Measurements from ENCODE around the gene PTGS1. TPM values are rescaled to one million over a fixed set of nuclear protein-coding genes. Genes with fewer than 3 reads are reported as not detected.

The PTGS1 gene
- total and polyA plus RNA-seq, 2 of the 13 experiments (the other 11 are each of a cell fraction or from before 2014, with no cell fraction given) = 0.07 to 0.08 TPM

DNA sequence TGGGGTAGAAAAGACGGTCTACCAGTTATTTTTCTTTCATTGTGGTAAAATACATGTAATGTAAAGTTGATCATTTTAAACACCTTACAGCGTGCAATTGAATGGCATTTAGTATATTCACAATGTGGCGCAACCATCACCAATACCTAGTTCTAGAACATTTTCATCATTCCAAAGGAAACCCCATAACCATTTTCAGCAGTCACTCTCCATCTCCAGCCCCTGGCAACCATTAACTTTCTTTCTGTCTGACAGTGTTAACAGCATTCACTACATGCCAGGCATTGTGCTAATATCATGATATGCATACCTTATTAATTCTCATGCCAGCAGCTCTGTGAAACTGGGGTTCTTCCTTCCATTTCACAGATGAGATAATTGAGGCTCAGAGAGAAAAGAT is 32.0 kb downstream of the PTGS1 start:
- no peaks in the 10 kb centered on the region for H4K20me1 ChIP-seq (ENCODE audit: insufficient read depth, low read length)
- H3K79me2 ChIP-seq (ENCODE audit: insufficient read depth, low read length) = no peaks in the 10 kb centered on the region
- ATAC-seq (no peak), DNase-seq (ENCODE audit: low spot score) (no peak), FAIRE-seq (no peak)
- H3K9me3 ChIP-seq (ENCODE audit: low read length) = no peaks in the 10 kb centered on the region
- ChIA-PET POLR2A (no interaction called here), CTCF (ENCODE audit: low intra/inter-chr PET ratio, low total read pairs) (no interaction called here)
- no peak overlapping the region for H2AFZ ChIP-seq (ENCODE audit: low read length)
- WGBS (ENCODE audit: low lambda C conversion rate) = 70% methylated on average over 3 of the region's 3 CpGs
- in situ Hi-C loops (cut with HindIII; ENCODE audit: extremely low pct_ligation_motif_present, low pct_unique_long_range_greater_than_20kb) = no loop called here
- H3K4me1 ChIP-seq (ENCODE audit: insufficient read depth, low read length) = no peaks in the 10 kb centered on the region
- no peak overlapping the region for H3K4me2 ChIP-seq (ENCODE audit: low read depth, low read length)
- no peak overlapping the region for H3K4me3 ChIP-seq (replicated peaks in 1 of 3; ENCODE audit: insufficient read depth in 1 of 3, low read depth in 2 of 3, low read length in 3 of 3)
- 0 out of 5 replicates have a peak, but pooled peaks cover 0 to 1% of the 10 kb centered on the region in 2 experiments for H3K27me3 ChIP-seq (ENCODE audit: control insufficient read depth in 1 of 2, insufficient read depth in 2 of 2, low read length in 2 of 2)
- H3K27ac ChIP-seq (ENCODE audit: extremely low read length, insufficient read depth, low read length) = no peak overlapping the region
- no peak overlapping the region for H3K9ac ChIP-seq (ENCODE audit: insufficient read depth, low read depth, low read length)
- no peaks in the 10 kb centered on the region for H3K36me3 ChIP-seq (replicated peaks in 1 of 2; ENCODE audit: control insufficient read depth in 1 of 2, insufficient read depth in 2 of 2, low read length in 2 of 2)
- no TSS peak for BruUV-seq (replicated peaks)
- intact Hi-C loops (cut with micrococcal nuclease; ENCODE audit: unreplicated experiment) = no loop called here
- TF ChIP-seq FOXA1 (IDR thresholded peaks at IDR 0.05) = no peak
- no peak for TF ChIP-seq FOXA1 (CRISPR knock-in tag; IDR thresholded peaks at IDR 0.05)
- TF ChIP-seq, protein P1, sequence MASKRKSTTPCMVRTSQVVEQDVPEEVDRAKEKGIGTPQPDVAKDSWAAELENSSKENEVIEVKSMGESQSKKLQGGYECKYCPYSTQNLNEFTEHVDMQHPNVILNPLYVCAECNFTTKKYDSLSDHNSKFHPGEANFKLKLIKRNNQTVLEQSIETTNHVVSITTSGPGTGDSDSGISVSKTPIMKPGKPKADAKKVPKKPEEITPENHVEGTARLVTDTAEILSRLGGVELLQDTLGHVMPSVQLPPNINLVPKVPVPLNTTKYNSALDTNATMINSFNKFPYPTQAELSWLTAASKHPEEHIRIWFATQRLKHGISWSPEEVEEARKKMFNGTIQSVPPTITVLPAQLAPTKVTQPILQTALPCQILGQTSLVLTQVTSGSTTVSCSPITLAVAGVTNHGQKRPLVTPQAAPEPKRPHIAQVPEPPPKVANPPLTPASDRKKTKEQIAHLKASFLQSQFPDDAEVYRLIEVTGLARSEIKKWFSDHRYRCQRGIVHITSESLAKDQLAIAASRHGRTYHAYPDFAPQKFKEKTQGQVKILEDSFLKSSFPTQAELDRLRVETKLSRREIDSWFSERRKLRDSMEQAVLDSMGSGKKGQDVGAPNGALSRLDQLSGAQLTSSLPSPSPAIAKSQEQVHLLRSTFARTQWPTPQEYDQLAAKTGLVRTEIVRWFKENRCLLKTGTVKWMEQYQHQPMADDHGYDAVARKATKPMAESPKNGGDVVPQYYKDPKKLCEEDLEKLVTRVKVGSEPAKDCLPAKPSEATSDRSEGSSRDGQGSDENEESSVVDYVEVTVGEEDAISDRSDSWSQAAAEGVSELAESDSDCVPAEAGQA (IDR thresholded peaks at IDR 0.05; ENCODE audit: low read depth) = no peak
- TF ChIP-seq, protein P1 (CRISPR knock-in tag; IDR thresholded peaks at IDR 0.05; ENCODE audit: borderline replicate concordance) = no peak
- no peak for TF ChIP-seq ZBTB8A (CRISPR knock-in tag; IDR thresholded peaks at IDR 0.05; ENCODE audit: borderline replicate concordance, low read depth)
- no peak for TF ChIP-seq IKZF5 (CRISPR knock-in tag; IDR thresholded peaks at IDR 0.05)
- no peak for TF ChIP-seq ZNF616 (CRISPR knock-in tag; IDR thresholded peaks at IDR 0.05; ENCODE audit: low read depth)
- TF ChIP-seq ZFP36L1 (CRISPR knock-in tag; IDR thresholded peaks at IDR 0.05) = no peak
- TF ChIP-seq ATF5 (CRISPR knock-in tag; IDR thresholded peaks at IDR 0.05; ENCODE audit: low read depth) = no peak
- no peak for TF ChIP-seq MZF1 (CRISPR knock-in tag; IDR thresholded peaks at IDR 0.05; ENCODE audit: borderline replicate concordance)
- TF ChIP-seq STAT5B (CRISPR knock-in tag; IDR thresholded peaks at IDR 0.05) = no peak
- no peak for TF ChIP-seq ASH2L (IDR thresholded peaks at IDR 0.05; ENCODE audit: insufficient read length, low read depth, low read length)
- TF ChIP-seq TRIM22 (IDR thresholded peaks at IDR 0.05) = no peak
- TF ChIP-seq ZNF567 (CRISPR knock-in tag; IDR thresholded peaks at IDR 0.05; ENCODE audit: borderline replicate concordance) = no peak
- TF ChIP-seq MEF2D (CRISPR knock-in tag; IDR thresholded peaks at IDR 0.05) = no peak
- TF ChIP-seq, protein P2, sequence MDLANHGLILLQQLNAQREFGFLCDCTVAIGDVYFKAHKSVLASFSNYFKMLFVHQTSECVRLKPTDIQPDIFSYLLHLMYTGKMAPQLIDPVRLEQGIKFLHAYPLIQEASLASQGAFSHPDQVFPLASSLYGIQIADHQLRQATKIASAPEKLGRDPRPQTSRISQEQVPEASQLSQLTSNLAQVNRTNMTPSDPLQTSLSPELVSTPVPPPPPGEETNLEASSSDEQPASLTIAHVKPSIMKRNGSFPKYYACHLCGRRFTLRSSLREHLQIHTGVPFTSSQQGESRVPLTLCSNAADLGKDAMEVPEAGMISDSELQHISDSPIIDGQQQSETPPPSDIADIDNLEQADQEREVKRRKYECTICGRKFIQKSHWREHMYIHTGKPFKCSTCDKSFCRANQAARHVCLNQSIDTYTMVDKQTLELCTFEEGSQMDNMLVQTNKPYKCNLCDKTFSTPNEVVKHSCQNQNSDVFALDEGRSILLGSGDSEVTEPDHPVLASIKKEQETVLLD (CRISPR knock-in tag; IDR thresholded peaks at IDR 0.05; ENCODE audit: low read depth) = no peak

Data from HepG2 (cell line).